GM10266 (cell line): ENCODE data around the gene RPS6KB2.
A peak's percentile ranks its signal among the peaks of the same experiment; 100 is the strongest.
"Not testable (repeated sequence)": the region's sequence is repeated elsewhere in the genome, so short reads cannot be mapped to it uniquely, and the experiment has no call there.

Experiments used
- DNase-seq: peaks from one replicate; pipeline ENCODE4 v3.0.0; 2012; ENCODE audit errors: extremely low spot score
- TF ChIP-seq, protein P1 (sequence below): IDR thresholded peaks from 2 replicates; pipeline ENCODE4 v1.5.1; 2012; ENCODE audit warnings: mild to moderate bottlenecking, low read depth; ENCODE audit not compliant: control insufficient read depth, insufficient read depth; ENCODE audit errors: missing control alignments

Gene RPS6KB2

DNA sequence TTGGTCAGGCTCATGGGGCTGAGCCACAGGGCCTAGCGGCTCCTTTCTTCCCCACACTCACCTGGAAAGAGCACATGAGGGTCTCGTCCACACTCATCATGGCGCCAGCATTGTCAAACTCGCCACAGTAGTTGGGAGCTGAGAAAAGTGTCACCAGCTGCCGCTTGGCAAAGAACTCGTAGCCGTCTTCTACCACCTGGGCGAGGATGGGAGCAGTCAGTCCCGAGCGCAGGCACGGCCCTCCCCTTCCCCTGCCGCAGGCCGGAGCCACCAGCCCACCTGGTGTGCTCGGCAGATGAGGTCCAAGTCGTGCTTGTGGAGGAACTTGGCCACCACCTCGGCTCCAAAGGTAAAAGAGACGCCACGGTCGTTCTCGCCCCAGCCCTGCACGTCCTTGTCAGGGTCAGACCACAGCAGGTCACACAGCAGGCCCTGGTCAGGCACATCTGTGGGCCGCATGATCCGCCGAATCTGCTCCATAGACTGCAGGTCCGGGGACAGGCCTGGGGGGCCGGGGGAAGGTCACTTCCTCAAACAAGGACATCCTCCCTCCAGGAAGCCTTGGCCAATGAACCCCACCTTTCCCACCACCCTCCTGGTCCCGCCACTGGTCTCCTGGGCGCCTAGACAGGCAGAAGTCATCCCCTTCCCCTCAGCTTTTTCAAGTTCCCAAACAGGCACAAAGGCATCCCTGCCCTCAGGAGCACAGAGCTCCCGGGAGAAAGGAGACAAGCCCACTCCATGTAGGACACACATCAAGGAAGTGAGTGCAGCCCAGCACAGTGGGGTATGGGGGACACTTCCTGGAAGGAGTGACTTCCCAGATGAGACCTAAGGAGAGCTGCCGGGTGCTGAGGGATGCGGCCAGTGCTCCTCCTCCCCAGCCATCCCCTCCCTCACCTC is 29.4 kb upstream of the RPS6KB2 start:
- no peak for DNase-seq
- TF ChIP-seq, protein P1, sequence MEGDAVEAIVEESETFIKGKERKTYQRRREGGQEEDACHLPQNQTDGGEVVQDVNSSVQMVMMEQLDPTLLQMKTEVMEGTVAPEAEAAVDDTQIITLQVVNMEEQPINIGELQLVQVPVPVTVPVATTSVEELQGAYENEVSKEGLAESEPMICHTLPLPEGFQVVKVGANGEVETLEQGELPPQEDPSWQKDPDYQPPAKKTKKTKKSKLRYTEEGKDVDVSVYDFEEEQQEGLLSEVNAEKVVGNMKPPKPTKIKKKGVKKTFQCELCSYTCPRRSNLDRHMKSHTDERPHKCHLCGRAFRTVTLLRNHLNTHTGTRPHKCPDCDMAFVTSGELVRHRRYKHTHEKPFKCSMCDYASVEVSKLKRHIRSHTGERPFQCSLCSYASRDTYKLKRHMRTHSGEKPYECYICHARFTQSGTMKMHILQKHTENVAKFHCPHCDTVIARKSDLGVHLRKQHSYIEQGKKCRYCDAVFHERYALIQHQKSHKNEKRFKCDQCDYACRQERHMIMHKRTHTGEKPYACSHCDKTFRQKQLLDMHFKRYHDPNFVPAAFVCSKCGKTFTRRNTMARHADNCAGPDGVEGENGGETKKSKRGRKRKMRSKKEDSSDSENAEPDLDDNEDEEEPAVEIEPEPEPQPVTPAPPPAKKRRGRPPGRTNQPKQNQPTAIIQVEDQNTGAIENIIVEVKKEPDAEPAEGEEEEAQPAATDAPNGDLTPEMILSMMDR = no peak

DNA sequence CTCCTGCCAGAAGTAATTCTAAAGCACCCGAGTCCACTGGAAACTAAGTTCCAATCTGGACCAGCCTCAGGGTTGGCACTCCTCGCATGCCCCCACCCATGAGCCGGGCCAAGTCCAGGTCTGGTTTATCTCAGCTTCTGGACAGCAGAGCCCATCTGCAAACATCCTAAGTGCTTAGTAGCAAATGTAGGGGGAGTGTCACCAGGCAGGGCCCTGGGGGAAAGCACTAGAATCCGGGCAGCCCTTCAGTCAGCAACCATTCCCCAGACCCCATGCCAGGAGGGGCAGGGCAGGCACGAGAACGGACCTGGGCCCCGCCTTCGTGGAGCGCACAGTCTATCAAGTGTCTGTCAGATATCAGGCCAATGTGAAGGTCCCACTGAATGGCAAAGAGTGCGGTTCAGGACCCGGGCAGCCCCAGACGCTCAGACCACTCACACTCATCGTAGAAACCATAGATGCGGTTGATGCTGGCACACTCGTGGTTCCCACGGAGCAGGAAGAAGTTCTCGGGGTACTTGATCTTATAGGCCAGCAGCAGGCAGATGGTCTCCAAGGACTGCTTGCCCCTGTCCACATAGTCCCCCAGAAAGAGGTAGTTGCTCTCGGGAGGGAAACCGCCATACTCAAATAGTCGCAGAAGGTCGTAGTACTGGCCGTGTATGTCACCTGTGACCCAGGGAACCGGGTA is 27.9 kb upstream of the RPS6KB2 start:
- no peak for DNase-seq
- TF ChIP-seq, protein P1 = no peak

DNA sequence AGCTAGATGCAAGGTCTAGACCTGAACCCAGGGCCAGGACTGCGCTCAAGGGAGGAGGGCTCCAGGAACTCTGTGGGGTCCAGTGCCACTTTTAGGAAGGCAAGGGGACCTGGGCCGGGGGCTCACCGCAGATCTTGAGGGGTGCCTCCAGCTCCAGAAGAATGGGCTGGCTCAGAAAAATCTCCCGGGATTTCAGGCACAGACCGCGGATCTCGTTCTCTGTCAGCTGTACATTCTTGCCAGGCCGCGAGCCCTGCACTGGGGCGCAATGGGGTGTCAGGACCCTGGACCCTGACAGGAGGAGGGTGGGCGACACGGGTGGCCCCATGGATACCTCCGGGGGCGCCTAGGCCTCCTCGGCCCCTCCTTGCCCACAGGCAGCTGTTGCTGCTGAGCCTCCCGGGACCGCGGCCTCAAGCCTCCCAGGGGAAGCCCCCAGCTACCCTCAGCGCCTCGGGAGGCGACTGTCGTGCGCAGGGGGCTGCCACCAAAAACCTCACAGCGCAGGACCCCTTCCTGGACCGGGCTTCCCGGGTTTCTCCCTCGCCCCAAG is 27.3 kb upstream of the RPS6KB2 start:
- no peak for DNase-seq
- TF ChIP-seq, protein P1 = no peak

DNA sequence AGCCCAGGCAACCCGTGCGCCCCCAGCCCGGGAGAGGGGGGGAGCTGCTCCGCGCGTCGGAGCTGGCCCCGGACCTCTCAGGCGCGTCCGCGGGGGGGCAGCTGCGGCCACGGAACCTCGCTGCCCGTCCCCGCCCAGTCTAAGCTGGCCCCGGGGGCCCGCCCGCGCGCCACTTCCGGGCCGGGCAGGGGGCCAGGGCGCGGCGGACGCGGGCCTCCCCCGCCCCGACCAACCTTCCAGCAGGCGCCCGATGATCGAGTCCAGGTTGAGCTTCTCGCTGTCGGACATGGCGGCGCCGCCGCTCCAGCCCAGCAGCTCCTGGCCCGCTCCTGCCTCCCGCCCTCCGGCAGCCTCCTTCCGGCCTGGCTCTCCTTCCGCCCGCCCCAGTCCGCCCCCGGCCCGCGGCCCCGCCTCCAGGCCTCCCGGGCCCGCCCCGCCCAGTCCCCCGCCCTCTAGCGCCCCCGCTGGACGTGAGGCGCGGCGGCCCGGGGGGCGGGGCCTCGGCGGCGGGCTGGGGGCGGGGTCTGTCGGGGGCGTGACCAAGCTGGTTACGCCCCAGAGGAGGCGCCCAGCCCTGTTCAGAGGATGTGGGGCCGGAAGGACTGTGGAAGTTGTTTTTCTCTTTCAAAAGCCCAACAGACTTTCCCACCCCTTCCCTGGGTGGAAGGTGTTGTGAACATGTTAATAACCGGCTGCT is 26.7 kb upstream of the RPS6KB2 start, which contains the start of gene PPP1CA:
PPP1CA (minus strand) TSS at position 364 of the 697 bp plus-strand sequence; CDS start at position 288, 76 bp downstream.
- peak; percentile 100 for DNase-seq
- TF ChIP-seq, protein P1 = peak; percentile 67

DNA sequence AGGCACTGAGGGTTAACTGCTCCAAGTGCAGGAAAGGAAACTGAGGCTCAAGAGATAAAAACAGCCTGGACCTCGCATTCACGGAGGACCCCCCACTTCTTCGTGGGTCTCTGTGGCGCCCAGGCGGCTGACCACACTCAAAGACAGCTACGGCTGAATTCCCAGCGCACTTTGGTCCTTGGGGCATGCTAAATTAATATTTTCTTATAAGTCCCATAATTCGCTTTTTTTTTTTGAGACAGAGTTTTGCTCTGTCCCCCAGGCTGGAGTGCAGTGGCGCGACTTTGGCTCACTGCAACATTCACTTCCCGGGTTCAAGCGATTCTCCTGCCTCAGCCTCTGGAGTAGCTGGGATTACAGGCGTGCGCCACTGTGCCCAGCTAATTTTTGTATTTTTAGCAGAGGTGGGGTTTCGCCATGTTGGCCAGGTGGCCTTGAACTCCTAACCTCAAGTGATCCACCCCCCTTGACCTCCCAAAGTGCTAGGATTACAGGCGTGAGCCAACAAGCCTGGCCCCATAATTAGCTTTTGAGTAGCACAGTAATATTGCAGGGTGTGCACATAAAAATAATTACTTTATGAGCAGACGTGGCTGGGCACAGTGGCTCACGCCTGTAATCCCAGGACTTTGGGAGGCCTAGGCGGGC is 26.0 kb upstream of the RPS6KB2 start:
- not testable (repeated sequence) for DNase-seq

DNA sequence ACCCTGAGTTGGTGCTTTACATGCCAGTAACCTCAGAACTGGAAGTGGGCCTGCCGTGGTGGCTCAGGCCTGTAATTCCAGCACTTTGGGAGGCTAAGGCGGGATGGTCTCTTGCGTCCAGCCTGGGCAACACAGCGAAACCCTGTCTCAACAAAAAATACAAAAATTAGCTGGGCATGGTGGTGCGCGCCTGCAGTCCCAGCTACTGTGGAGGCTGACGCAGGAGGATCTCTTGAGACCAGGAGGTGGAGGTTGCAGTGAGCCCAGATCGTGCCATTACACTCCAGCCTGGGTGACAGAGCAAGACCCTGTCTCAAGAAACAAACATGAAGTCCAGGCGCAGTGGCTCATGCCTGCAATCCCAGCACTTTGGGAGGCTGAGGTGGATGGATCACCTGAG is 25.2 kb upstream of the RPS6KB2 start:
- DNase-seq = not testable (repeated sequence)

DNA sequence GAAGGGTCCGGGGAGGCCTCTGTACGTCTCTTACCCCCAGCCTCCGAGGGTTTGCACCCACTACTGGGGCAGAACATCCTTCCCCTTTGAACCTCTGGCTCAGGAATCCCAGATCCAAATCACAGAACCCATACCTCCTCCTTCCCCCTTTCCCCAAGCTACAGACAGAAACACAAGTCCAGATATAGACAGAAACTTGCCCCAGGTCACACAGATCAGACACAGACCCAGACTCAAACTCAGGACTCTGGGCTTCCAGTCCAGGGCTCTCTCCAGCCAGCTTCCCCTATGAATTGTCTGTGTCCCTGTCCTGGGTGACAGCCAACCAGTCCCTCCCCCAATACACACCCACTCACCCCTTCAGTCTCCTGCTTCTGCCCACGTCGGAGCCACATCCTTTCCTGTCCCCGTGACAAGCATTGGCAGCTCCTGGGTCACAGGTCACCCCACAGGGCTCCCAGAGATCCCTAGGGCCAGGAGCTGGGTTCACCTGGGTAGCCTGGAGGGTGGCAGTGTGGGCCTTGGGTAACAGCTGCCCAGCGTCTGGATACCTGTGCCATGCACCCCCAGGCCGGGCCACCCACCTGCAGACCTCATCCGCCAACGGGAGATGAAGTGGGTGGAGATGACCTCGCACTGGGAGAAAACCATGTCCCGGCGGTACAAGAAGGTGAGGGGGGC is 23.6 kb upstream of the RPS6KB2 start:
- peak; percentile 35 for DNase-seq
- TF ChIP-seq, protein P1 = no peak
